Nephron (organoid): ENCODE measurements around the gene CGREF1.
A peak's percentile ranks its signal among the peaks of the same experiment; 100 is the strongest.

Source experiments
- H3K27ac Mint-ChIP-seq, 3 experiments: 2 replicates each; pipeline ENCODE4 v1.8.0; 2020; ENCODE audit warnings: mixed read lengths in 3 of 3, mild to moderate bottlenecking in 2 of 3, moderate library complexity in 1 of 3
- H3K27me3 Mint-ChIP-seq: 2 replicates; pipeline ENCODE4 v1.8.0; 2021; ENCODE audit warnings: low read depth, mild to moderate bottlenecking, moderate library complexity, mixed read lengths
- H3K36me3 Mint-ChIP-seq: 2 replicates; pipeline ENCODE4 v1.8.0; 2020; ENCODE audit warnings: low read depth, mixed read lengths
- H3K4me1 Mint-ChIP-seq: 2 replicates; pipeline ENCODE4 v1.8.0; 2020; ENCODE audit warnings: mixed read lengths
- H3K4me3 Mint-ChIP-seq, 3 experiments: 2 replicates each; pipeline ENCODE4 v1.8.0; 2020; ENCODE audit warnings: mild to moderate bottlenecking in 3 of 3, mixed read lengths in 3 of 3, moderate library complexity in 2 of 3
- H3K9me3 Mint-ChIP-seq: 2 replicates; pipeline ENCODE4 v1.8.0; 2020; ENCODE audit warnings: mixed read lengths
- CTCF ChIP-seq, 3 experiments: fragments of 200-600 bp; sonication (generic); IDR thresholded peaks; one replicate each; pipeline ENCODE4 v1.5.0; 2021; ENCODE audit warnings: antibody characterized with exemption in 3 of 3; ENCODE audit not compliant: unreplicated experiment in 3 of 3

Gene CGREF1

GRCh38 chr2:27150639-27151230, 31.8 kb upstream of the CGREF1 start:
- Mint-ChIP-seq H3K27me3 (peaks cover 4% of the 10 kb centered on the region), H3K4me3 (peak overlapping the region in 2 of 3 experiments; percentile 28 to 78), H3K27ac (peak overlapping the region; percentile 16 to 97 (median 94)), H3K9me3 (no peaks in the 10 kb centered on the region), H3K4me1 (peaks cover 50% of the 10 kb centered on the region), H3K36me3 (no peaks in the 10 kb centered on the region)
- no peak for TF ChIP-seq CTCF (IDR thresholded peaks at IDR 0.05; ENCODE audit: unreplicated experiment in 3 of 3)

GRCh38 chr2:27149570-27150405, 30.9 kb upstream of the CGREF1 start:
- Mint-ChIP-seq H3K9me3 (no peaks in the 10 kb centered on the region), H3K4me1 (peaks cover 49% of the 10 kb centered on the region), H3K36me3 (no peaks in the 10 kb centered on the region), H3K4me3 (no peak overlapping the region), H3K27ac (peak overlapping the region in 1 of 3 experiments; percentile 97), H3K27me3 (peaks cover 3% of the 10 kb centered on the region)
- no peak for TF ChIP-seq CTCF (IDR thresholded peaks at IDR 0.05; ENCODE audit: unreplicated experiment in 3 of 3)

GRCh38 chr2:27148801-27149439, 30.0 kb upstream of the CGREF1 start, which contains the start of gene TCF23:
TCF23 (plus strand) TSS chr2:27149004; CDS start chr2:27149134, 130 bp downstream.
- H3K27me3 Mint-ChIP-seq = no peaks in the 10 kb centered on the region
- TF ChIP-seq CTCF (IDR thresholded peaks at IDR 0.05; ENCODE audit: unreplicated experiment in 3 of 3) = no peak
- no peaks in the 10 kb centered on the region for H3K36me3 Mint-ChIP-seq
- peak within 1 kb of the TSS in 2 of 3 experiments; percentile 90 to 97 for H3K27ac Mint-ChIP-seq
- peak within 1 kb of the TSS in 2 of 3 experiments; percentile 23 to 78 for H3K4me3 Mint-ChIP-seq
- peaks cover 41% of the 10 kb centered on the region for H3K4me1 Mint-ChIP-seq
- H3K9me3 Mint-ChIP-seq = no peaks in the 10 kb centered on the region

GRCh38 chr2:27147935-27148334, 29.0 kb upstream of the CGREF1 start:
- Mint-ChIP-seq H3K36me3 (no peaks in the 10 kb centered on the region), H3K27ac (peak overlapping the region in 1 of 3 experiments; percentile 97), H3K27me3 (peaks cover 6% of the 10 kb centered on the region), H3K4me3 (no peak overlapping the region), H3K4me1 (peaks cover 34% of the 10 kb centered on the region), H3K9me3 (peaks cover 6% of the 10 kb centered on the region)
- no peak for TF ChIP-seq CTCF (IDR thresholded peaks at IDR 0.05; ENCODE audit: unreplicated experiment in 3 of 3)

GRCh38 chr2:27145682-27146081, 26.8 kb upstream of the CGREF1 start:
- TF ChIP-seq CTCF (IDR thresholded peaks at IDR 0.05; ENCODE audit: unreplicated experiment in 3 of 3) = no peak
- H3K4me1 Mint-ChIP-seq = peaks cover 30% of the 10 kb centered on the region
- no peak overlapping the region for H3K4me3 Mint-ChIP-seq
- H3K36me3 Mint-ChIP-seq = no peaks in the 10 kb centered on the region
- H3K27me3 Mint-ChIP-seq = peaks cover 6% of the 10 kb centered on the region
- H3K9me3 Mint-ChIP-seq = peaks cover 8% of the 10 kb centered on the region
- peak overlapping the region; percentile 10 to 50 (median 27) for H3K27ac Mint-ChIP-seq
